HepG2 (cell line): ENCODE measurements around the gene SGSM1. TPM values are rescaled to one million over a fixed set of nuclear protein-coding genes. Genes with fewer than 3 reads are reported as not detected.

Experiments
- ATAC-seq: fragments of 200-7000 bp; cut with Tn5 transposase; 3 replicates; pipeline ENCODE4 v1.9.1; 2020; ENCODE audit warnings: mild to moderate bottlenecking, moderate library complexity
- BruUV-seq: library from RNA; stranded (reverse); fragments of 400-500 nt; replicated peaks from 2 replicates; lab custom pipeline; 2021; lab: Mats Ljungman, UMichigan
- CTCF ChIA-PET: fragments of 300-600 bp; formaldehyde crosslinking; extraction: SDS; loops from one replicate; lab custom pipeline; 2021; ENCODE audit warnings: low total read pairs, inconsistent platforms, low intra/inter-chr PET ratio; lab: Yijun Ruan, JAX
- POLR2A ChIA-PET: fragments of 350-600 bp; sonication (Branson Sonifier 250); formaldehyde crosslinking; loops from one replicate; lab custom pipeline; 2020; ENCODE audit warnings: antibody characterized with exemption, inconsistent platforms; lab: Yijun Ruan, JAX
- DNase-seq: peaks from one replicate; pipeline ENCODE4 v3.0.0-alpha.2; 2015; ENCODE audit warnings: low spot score
- FAIRE-seq: peaks from 3 replicates; lab custom pipeline; 2011; peaks lifted over from hg19 to GRCh38; lab: Jason Lieb, UNC
- H2AFZ ChIP-seq: one replicate; pipeline ENCODE4 v1.6.1; 2011; ENCODE audit warnings: low read length, inconsistent platforms
- H3K27ac ChIP-seq: fragments of 300-600 bp; 3 replicates; pipeline ENCODE4 v1.8.0; 2011; ENCODE audit warnings: mixed run types, mild to moderate bottlenecking, mixed read lengths, low read length, inconsistent platforms; ENCODE audit not compliant: insufficient read depth; ENCODE audit errors: extremely low read length
- H3K27me3 ChIP-seq, 2 experiments: fragments of 200-600 bp in 1 of 2; 2 replicates in 1 of 2; 3 replicates in 1 of 2; pipeline versions ENCODE4 v1.6.0 to v1.8.0; 2011; ENCODE audit warnings: low read length in 2 of 2, mild to moderate bottlenecking in 2 of 2, moderate library complexity in 2 of 2, inconsistent platforms in 1 of 2; ENCODE audit not compliant: insufficient read depth in 2 of 2, control insufficient read depth in 1 of 2
- H3K36me3 ChIP-seq, 2 experiments: fragments of 200-600 bp in 1 of 2; replicated peaks in 1 of 2; 2 replicates in 1 of 2; 3 replicates in 1 of 2; pipeline versions ENCODE4 v1.5.1 to v1.8.0; 2011; ENCODE audit warnings: low read length in 2 of 2, inconsistent platforms in 1 of 2; ENCODE audit not compliant: insufficient read depth in 2 of 2, control insufficient read depth in 1 of 2
- H3K4me1 ChIP-seq: 2 replicates; pipeline ENCODE4 v1.5.1; 2012; ENCODE audit warnings: low read length, inconsistent platforms; ENCODE audit not compliant: insufficient read depth
- H3K4me2 ChIP-seq: 2 replicates; pipeline ENCODE4 v1.6.0; 2011; ENCODE audit warnings: low read depth, low read length, inconsistent platforms
- H3K4me3 ChIP-seq, 3 experiments: fragments of 200-600 bp in 1 of 3; sonication (generic), shearing (Covaris generic) in 1 of 3; replicated peaks in 1 of 3; 2 replicates each; pipeline ENCODE4 v1.5.1; 2011 to 2016; ENCODE audit warnings: low read length in 3 of 3, inconsistent platforms in 2 of 3, low read depth in 2 of 3, mild to moderate bottlenecking in 2 of 3, control low read depth in 1 of 3, mixed read lengths in 1 of 3; ENCODE audit not compliant: insufficient read depth in 1 of 3
- H3K79me2 ChIP-seq: one replicate; pipeline ENCODE4 v1.6.1; 2011; ENCODE audit warnings: low read length, inconsistent platforms; ENCODE audit not compliant: insufficient read depth
- H3K9ac ChIP-seq: 2 replicates; pipeline ENCODE4 v1.6.0; 2011; ENCODE audit warnings: mild to moderate bottlenecking, low read depth, low read length, inconsistent platforms; ENCODE audit not compliant: insufficient read depth
- H3K9me3 ChIP-seq: 2 replicates; pipeline ENCODE4 v1.5.1; 2012; ENCODE audit warnings: mild to moderate bottlenecking, low read length
- H4K20me1 ChIP-seq: 2 replicates; pipeline ENCODE4 v1.6.0; 2011; ENCODE audit warnings: inconsistent platforms, mild to moderate bottlenecking, low read length, moderate library complexity; ENCODE audit not compliant: insufficient read depth
- FOXO4 ChIP-seq: sonication (generic); formaldehyde crosslinking; conservative IDR thresholded peaks from 2 replicates; pipeline ENCODE4 v1.8.1; 2023; ENCODE audit warnings: missing genetic modification reagents
- HMG20A ChIP-seq: IDR thresholded peaks from 2 replicates; pipeline ENCODE4 v1.6.1; 2016; ENCODE audit warnings: borderline replicate concordance
- HNF4A ChIP-seq: sonication (generic); formaldehyde crosslinking; IDR thresholded peaks from 2 replicates; pipeline ENCODE4 v1.4.0; 2020; ENCODE audit warnings: missing genetic modification reagents
- HOXA5 ChIP-seq: sonication (generic); formaldehyde crosslinking; IDR thresholded peaks from 2 replicates; pipeline ENCODE4 v1.4.0; 2020; ENCODE audit warnings: missing genetic modification reagents
- REL ChIP-seq: sonication (generic); formaldehyde crosslinking; conservative IDR thresholded peaks from 2 replicates; pipeline ENCODE4 v1.8.0; 2022; ENCODE audit warnings: mild to moderate bottlenecking, missing genetic modification reagents, moderate library complexity
- ZNF207 ChIP-seq: fragments of 450-650 bp; IDR thresholded peaks from 2 replicates; pipeline ENCODE4 v1.6.1; 2016; ENCODE audit warnings: antibody characterized with exemption, borderline replicate concordance
- ZNF614 ChIP-seq: IDR thresholded peaks from 2 replicates; pipeline ENCODE4 v1.6.1; 2018; ENCODE audit warnings: missing biosample characterization, missing genetic modification reagents, inconsistent platforms, borderline replicate concordance
- ZNF839 ChIP-seq: sonication (generic); formaldehyde crosslinking; IDR thresholded peaks from 2 replicates; pipeline ENCODE4 v1.4.0; 2020; ENCODE audit warnings: missing genetic modification reagents, mild to moderate bottlenecking, borderline replicate concordance
- WGBS: methylation state at CpG from one replicate; pipeline ENCODE4 v1.1.6; 2017; ENCODE audit warnings: low lambda C conversion rate; 5-methylcytosine and 5-hydroxymethylcytosine counted together
- in situ Hi-C: cut with HindIII; loops from 2 replicates; pipeline ENCODE4 v1.10.0; 2017; ENCODE audit warnings: low pct_unique_long_range_greater_than_20kb; ENCODE audit not compliant: extremely low pct_ligation_motif_present
- intact Hi-C: fragments of 100-400 bp; cut with micrococcal nuclease; formaldehyde crosslinking; loops from one replicate; pipeline ENCODE4 v1.10.0; 2022; ENCODE audit not compliant: unreplicated experiment
- polyA plus RNA-seq, 8 experiments: library from polyadenylated mRNA; depleted of rRNA in 3 of 8; stranded (reverse) in 7 of 8; unstranded in 1 of 8; fragments of >200 nt; fragmentation: Illumina TruSeq in 4 of 8; extraction: Trizol in 4 of 8; gene quantifications; 2 replicates each; pipeline versions ENCODE4 v1.2.1 to v1.2.3, GENCODE V29; 2011 to 2016; ENCODE audit warnings: low read depth in 4 of 8, missing spikeins in 1 of 8, mixed read lengths in 1 of 8; ENCODE audit not compliant: insufficient read depth in 1 of 8
- total RNA-seq, 5 experiments: library from RNA; depleted of rRNA; stranded (reverse); fragments of >200 nt; fragmentation: Illumina TruSeq; extraction: Trizol; gene quantifications; 2 replicates each; pipeline ENCODE4 v1.2.3, GENCODE V29; 2016; ENCODE audit warnings: low read depth in 1 of 5

SGSM1 gene
- total and polyA plus RNA-seq, 2 of the 13 experiments (the other 11 are each of a cell fraction or from before 2014, with no cell fraction given), result 0.07 TPM; not detected in 1

GRCh38 chr22:24809331-24809730, 3.3 kb downstream of the SGSM1 start:
- intact Hi-C loops, result no loop called here
- Histone ChIP-seq H3K4me2 (no peak overlapping the region), H3K9me3 (no peaks in the 10 kb centered on the region), H3K79me2 (no peaks in the 10 kb centered on the region), H2AFZ (no peak overlapping the region), H3K4me1 (no peaks in the 10 kb centered on the region), H3K9ac (no peak overlapping the region), H3K27ac (no peak overlapping the region), H3K4me3 (no peak overlapping the region), H3K36me3 (no peaks in the 10 kb centered on the region), H3K27me3 (peaks cover 1 to 52% of the 10 kb centered on the region in 2 experiments; a peak in 3 of 5 replicates), H4K20me1 (no peaks in the 10 kb centered on the region)
- WGBS, result 0% methylated on average over 1 of the region's 2 CpGs
- DNase-seq, result no peak
- ChIA-PET CTCF (no interaction called here), POLR2A (no interaction called here)
- BruUV-seq, result no TSS peak
- in situ Hi-C loops, result no loop called here
- FAIRE-seq, result no peak
- no peak for ATAC-seq
- no peak for TF ChIP-seq HOXA5 (CRISPR knock-in tag)
- TF ChIP-seq HNF4A (CRISPR knock-in tag), result no peak
- TF ChIP-seq REL (CRISPR knock-in tag), result no peak
- TF ChIP-seq HMG20A, result no peak
- TF ChIP-seq ZNF207, result no peak
- no peak for TF ChIP-seq FOXO4 (CRISPR knock-in tag)
- TF ChIP-seq ZNF839 (CRISPR knock-in tag), result no peak
- TF ChIP-seq ZNF614 (CRISPR knock-in tag), result no peak
